ENCODE data around the gene KCTD16. TPM values are rescaled to one million over a fixed set of nuclear protein-coding genes. Genes with fewer than 3 reads are reported as not detected.

Gene KCTD16
- total RNA-seq, 1 donor from 2014 or later, result 0.37 TPM

DNA sequence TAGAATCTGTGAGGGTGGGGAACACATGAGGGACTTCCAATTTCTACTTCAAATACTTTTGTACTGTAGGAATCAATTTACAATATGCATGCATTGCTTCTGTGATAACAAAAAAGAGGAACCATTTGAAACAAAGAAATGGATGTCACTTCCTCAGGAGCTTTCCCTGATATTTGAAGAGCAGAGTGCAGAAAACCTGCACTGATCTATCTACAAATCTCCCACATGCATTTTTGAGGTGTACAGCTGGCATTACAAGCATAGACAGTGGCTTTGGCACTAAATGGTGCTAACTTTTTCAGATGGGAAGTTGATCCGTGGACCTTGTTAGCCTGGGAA lies 27.9 kb upstream of the KCTD16 start:
- H3K9me3 Mint-ChIP-seq, result no peaks in the 10 kb centered on the region
- H3K27ac Mint-ChIP-seq (ENCODE audit: unreplicated experiment), result no peak overlapping the region
- no peak for TF ChIP-seq CTCF (conservative IDR thresholded peaks at IDR 0.05)
- no peak overlapping the region for H3K4me3 Mint-ChIP-seq
- no peaks in the 10 kb centered on the region for H3K27me3 Mint-ChIP-seq (ENCODE audit: low read depth)
- DNase-seq (ENCODE audit: low read depth, low spot score), result no peak
- H3K4me1 Mint-ChIP-seq, result peaks cover 7% of the 10 kb centered on the region
- no peaks in the 10 kb centered on the region for H3K36me3 Mint-ChIP-seq (ENCODE audit: low read depth)

- Mint-ChIP-seq H3K27me3 (ENCODE audit: low read depth) (no peaks in the 10 kb centered on the region), H3K36me3 (ENCODE audit: low read depth) (no peaks in the 10 kb centered on the region), H3K4me3 (no peak overlapping the region), H3K4me1 (peaks cover 7% of the 10 kb centered on the region), H3K27ac (ENCODE audit: unreplicated experiment) (no peak overlapping the region), H3K9me3 (no peaks in the 10 kb centered on the region)
- TF ChIP-seq CTCF (conservative IDR thresholded peaks at IDR 0.05), result no peak
- DNase-seq (ENCODE audit: low read depth, low spot score), result no peak
These were observed 27.0 kb upstream of the KCTD16 start for GRCh38 chr5:144143625-144144024.

- Mint-ChIP-seq H3K27ac (ENCODE audit: unreplicated experiment) (no peak overlapping the region), H3K4me3 (no peak overlapping the region), H3K9me3 (no peaks in the 10 kb centered on the region), H3K27me3 (ENCODE audit: low read depth) (no peaks in the 10 kb centered on the region), H3K4me1 (peaks cover 7% of the 10 kb centered on the region), H3K36me3 (ENCODE audit: low read depth) (no peaks in the 10 kb centered on the region)
- DNase-seq (ENCODE audit: low read depth, low spot score), result no peak
- no peak for TF ChIP-seq CTCF (conservative IDR thresholded peaks at IDR 0.05)
These were observed 25.5 kb upstream of the KCTD16 start for GRCh38 chr5:144144956-144145751.

- Mint-ChIP-seq H3K27me3 (ENCODE audit: low read depth) (no peaks in the 10 kb centered on the region), H3K36me3 (ENCODE audit: low read depth) (no peaks in the 10 kb centered on the region), H3K4me3 (no peak overlapping the region), H3K9me3 (no peaks in the 10 kb centered on the region), H3K4me1 (no peaks in the 10 kb centered on the region), H3K27ac (ENCODE audit: unreplicated experiment) (no peak overlapping the region)
- TF ChIP-seq CTCF (conservative IDR thresholded peaks at IDR 0.05), result no peak
- DNase-seq (ENCODE audit: low read depth, low spot score), result no peak
These were observed 19.6 kb upstream of the KCTD16 start for GRCh38 chr5:144151026-144151425.

- no peak overlapping the region for H3K27ac Mint-ChIP-seq (ENCODE audit: unreplicated experiment)
- H3K4me1 Mint-ChIP-seq, result no peaks in the 10 kb centered on the region
- no peak overlapping the region for H3K4me3 Mint-ChIP-seq
- peaks cover 5% of the 10 kb centered on the region for H3K36me3 Mint-ChIP-seq (ENCODE audit: low read depth)
- H3K9me3 Mint-ChIP-seq, result no peaks in the 10 kb centered on the region
- no peak for TF ChIP-seq CTCF (conservative IDR thresholded peaks at IDR 0.05)
- H3K27me3 Mint-ChIP-seq (ENCODE audit: low read depth), result no peaks in the 10 kb centered on the region
- no peak for DNase-seq (ENCODE audit: low read depth, low spot score)
These were observed 13.9 kb upstream of the KCTD16 start for GRCh38 chr5:144156767-144157171.

Data from neural crest cell (in vitro differentiated cells).